IMR-90 (cell line): ENCODE data around the gene GRIK3. TPM values are rescaled to one million over a fixed set of nuclear protein-coding genes. Genes with fewer than 3 reads are reported as not detected.

Experiments
- ATAC-seq: fragments of 200-7000 bp; cut with Tn5 transposase; 2 replicates; pipeline ENCODE4 v1.9.1; 2020; ENCODE audit warnings: low read depth, mild to moderate bottlenecking, moderate library complexity
- BruUV-seq: library from RNA; stranded (reverse); fragments of 400-500 nt; replicated peaks from 2 replicates; lab custom pipeline; 2021; lab: Mats Ljungman, UMichigan
- CTCF ChIA-PET: fragments of 300-600 bp; formaldehyde crosslinking; extraction: SDS; loops from one replicate; lab custom pipeline; 2021; ENCODE audit warnings: antibody characterized with exemption; lab: Yijun Ruan, JAX
- POLR2A ChIA-PET: fragments of 300-600 bp; sonication (Branson Sonifier 250); formaldehyde crosslinking; loops from one replicate; lab custom pipeline; 2022; ENCODE audit warnings: antibody characterized with exemption; ENCODE audit not compliant: unreplicated experiment; lab: Charles Lee
- DNase-seq: peaks from one replicate; pipeline ENCODE4 v3.0.0; 2013
- H2AFZ ChIP-seq: replicated peaks from 2 replicates; pipeline ENCODE3; 2013; ENCODE audit warnings: low read length, mild to moderate bottlenecking; ENCODE audit not compliant: poor library complexity
- H2AK5ac ChIP-seq: 2 replicates; pipeline ENCODE4 v1.6.1; 2013; ENCODE audit warnings: low read depth, low read length, inconsistent platforms
- H2AK9ac ChIP-seq: replicated peaks from 2 replicates; pipeline ENCODE3; 2013; ENCODE audit warnings: mild to moderate bottlenecking, low read depth, low read length, moderate library complexity; ENCODE audit not compliant: poor library complexity
- H2BK120ac ChIP-seq: 2 replicates; pipeline ENCODE4 v1.6.1; 2013; ENCODE audit warnings: low read depth, low read length, inconsistent platforms
- H2BK15ac ChIP-seq: 3 replicates; pipeline ENCODE4 v1.6.1; 2013; ENCODE audit warnings: low read depth, low read length, inconsistent platforms
- H2BK20ac ChIP-seq: 2 replicates; pipeline ENCODE4 v1.6.1; 2013; ENCODE audit warnings: low read depth, mild to moderate bottlenecking, inconsistent platforms, low read length, moderate library complexity
- H2BK5ac ChIP-seq: 2 replicates; pipeline ENCODE4 v1.6.1; 2013; ENCODE audit warnings: mild to moderate bottlenecking, low read depth, low read length, inconsistent platforms; ENCODE audit not compliant: poor library complexity, severe bottlenecking
- H3K14ac ChIP-seq: replicated peaks from 2 replicates; pipeline ENCODE4 v1.6.1; 2013; ENCODE audit warnings: low read depth, low read length, inconsistent platforms
- H3K18ac ChIP-seq: 2 replicates; pipeline ENCODE4 v1.6.1; 2013; ENCODE audit warnings: low read depth, low read length, control low read depth
- H3K23ac ChIP-seq: 2 replicates; pipeline ENCODE4 v1.6.1; 2013; ENCODE audit warnings: low read depth, low read length, inconsistent platforms
- H3K27ac ChIP-seq: 2 replicates; pipeline ENCODE4 v1.5.1; 2013; ENCODE audit warnings: mild to moderate bottlenecking, control low read depth, low read length; ENCODE audit not compliant: insufficient read depth
- H3K27me3 ChIP-seq: 2 replicates; pipeline ENCODE4 v1.6.1; 2013; ENCODE audit warnings: low read length; ENCODE audit not compliant: control insufficient read depth, insufficient read depth
- H3K36me3 ChIP-seq: 2 replicates; pipeline ENCODE4 v1.6.1; 2013; ENCODE audit warnings: low read length, mixed read lengths; ENCODE audit not compliant: control insufficient read depth, insufficient read depth
- H3K4ac ChIP-seq: 2 replicates; pipeline ENCODE4 v1.6.1; 2013; ENCODE audit warnings: low read depth, low read length, inconsistent platforms
- H3K4me1 ChIP-seq: 2 replicates; pipeline ENCODE4 v1.6.1; 2013; ENCODE audit warnings: low read length, mixed read lengths; ENCODE audit not compliant: control insufficient read depth, insufficient read depth
- H3K4me2 ChIP-seq: 2 replicates; pipeline ENCODE4 v1.6.1; 2013; ENCODE audit warnings: low read depth, mild to moderate bottlenecking, control low read depth, low read length, moderate library complexity
- H3K4me3 ChIP-seq: 2 replicates; pipeline ENCODE4 v1.5.1; 2013; ENCODE audit warnings: low read depth, mild to moderate bottlenecking, control low read depth, low read length, moderate library complexity; ENCODE audit not compliant: insufficient read depth
- H3K56ac ChIP-seq: 2 replicates; pipeline ENCODE4 v1.6.1; 2013; ENCODE audit warnings: low read length, inconsistent platforms; ENCODE audit not compliant: insufficient read depth; ENCODE audit errors: extremely low read depth
- H3K79me1 ChIP-seq, 2 experiments: 2 replicates each; pipeline ENCODE4 v1.6.1; 2013; ENCODE audit warnings: low read length in 2 of 2, inconsistent platforms in 1 of 2, low read depth in 1 of 2
- H3K9ac ChIP-seq: 2 replicates; pipeline ENCODE4 v1.6.1; 2013; ENCODE audit warnings: low read depth, low read length, control low read depth
- H3K9me1 ChIP-seq: 2 replicates; pipeline ENCODE4 v1.6.1; 2013; ENCODE audit warnings: low read length, inconsistent platforms; ENCODE audit not compliant: insufficient read depth
- H3K9me3 ChIP-seq: 2 replicates; pipeline ENCODE4 v1.6.1; 2013; ENCODE audit warnings: low read length; ENCODE audit not compliant: control insufficient read depth, insufficient read depth
- H4K20me1 ChIP-seq: 2 replicates; pipeline ENCODE4 v1.6.1; 2013; ENCODE audit warnings: low read length, inconsistent platforms; ENCODE audit not compliant: insufficient read depth
- H4K5ac ChIP-seq: 2 replicates; pipeline ENCODE4 v1.6.1; 2013; ENCODE audit warnings: mild to moderate bottlenecking, low read depth, low read length, control low read depth
- H4K8ac ChIP-seq, 2 experiments: 2 replicates each; pipeline ENCODE4 v1.6.1; 2013; ENCODE audit warnings: low read depth in 2 of 2, low read length in 2 of 2, control low read depth in 1 of 2, inconsistent platforms in 1 of 2
- H4K91ac ChIP-seq: 2 replicates; pipeline ENCODE4 v1.6.1; 2013; ENCODE audit warnings: low read depth, low read length, inconsistent platforms; ENCODE audit not compliant: insufficient read depth
- NFE2L2 ChIP-seq: fragments of 150-350 bp; IDR thresholded peaks from 2 replicates; pipeline ENCODE4 v1.6.1; 2016; ENCODE audit warnings: low read depth, mild to moderate bottlenecking, low read length
- SMC3 ChIP-seq: fragments of 150-350 bp; IDR thresholded peaks from 2 replicates; pipeline ENCODE4 v1.6.1; 2016; ENCODE audit warnings: low read depth, mild to moderate bottlenecking, antibody characterized with exemption, low read length, moderate library complexity
- WGBS, 2 experiments: methylation state at CpG; one replicate each; pipeline versions ENCODE4 v1.1.5 to v1.1.7; 2013; ENCODE audit warnings: missing lambda C conversion rate in 2 of 2; ENCODE audit not compliant: insufficient read length in 1 of 2; ENCODE audit errors: extremely low coverage in 2 of 2; 5-methylcytosine and 5-hydroxymethylcytosine counted together
- dilution Hi-C: fragments of 300-500 bp; cut with HindIII; formaldehyde crosslinking; loops from one replicate; pipeline ENCODE4 v1.14.3; 2018; ENCODE audit warnings: low sequenced_read_pairs; ENCODE audit not compliant: unreplicated experiment
- in situ Hi-C: fragments of 300-500 bp; cut with MboI; formaldehyde crosslinking; loops from 3 replicates; pipeline ENCODE4 v1.14.3; 2019; ENCODE audit warnings: low sequenced_read_pairs, inconsistent platforms, mixed read lengths
- intact Hi-C: fragments of 100-400 bp; cut with micrococcal nuclease; formaldehyde crosslinking; loops from 2 replicates; pipeline ENCODE4 v1.10.0; 2022
- polyA plus RNA-seq, 3 experiments: library from polyadenylated mRNA; depleted of rRNA; stranded (reverse); fragments of >200 nt; gene quantifications; 2 replicates each; pipeline ENCODE4 v1.2.3, GENCODE V29; 2012; ENCODE audit warnings: low replicate concordance in 1 of 3
- total RNA-seq: library from RNA; depleted of rRNA; stranded (reverse); fragments of >200 nt; gene quantifications from 2 replicates; pipeline ENCODE4 v1.2.3, GENCODE V29; 2012

GRIK3 gene
- total and polyA plus RNA-seq, 2 of the 4 experiments (the other 2 are of a cell fraction): not detected

- no peak overlapping the region for H2AK9ac ChIP-seq
- no peak overlapping the region for H3K27ac ChIP-seq
- in situ Hi-C loops: no loop called here
- H3K9me3 ChIP-seq: no peaks in the 10 kb centered on the region
- peaks cover 4% of the 10 kb centered on the region; the same call in 1 of the 2 replicates for H3K27me3 ChIP-seq
- ATAC-seq: no peak
- TF ChIP-seq SMC3 (no peak), NFE2L2 (peak; percentile 10; the same call in 1 of the 2 replicates)
- H3K36me3 ChIP-seq: no peaks in the 10 kb centered on the region
- no peak overlapping the region for H3K9ac ChIP-seq
- no peak overlapping the region for H3K14ac ChIP-seq
- no peak overlapping the region for H3K23ac ChIP-seq
- no peak overlapping the region for H2BK120ac ChIP-seq
- H3K9me1 ChIP-seq: no peaks in the 10 kb centered on the region
- WGBS, 2 experiments: 5% methylated on average over 4 of the region's 12 CpGs; no CpG with 5 or more reads in 1 of the 2 experiments
- no peaks in the 10 kb centered on the region for H4K20me1 ChIP-seq
- H3K4ac ChIP-seq: no peak overlapping the region
- intact Hi-C loops: no loop called here
- H3K79me1 ChIP-seq: no peaks in the 10 kb centered on the region
- DNase-seq: no peak
- no peak overlapping the region for H2BK5ac ChIP-seq
- CTCF ChIA-PET: no interaction called here
- dilution Hi-C loops: no loop called here
- H3K4me3 ChIP-seq: no peak overlapping the region
- no peak overlapping the region for H2AFZ ChIP-seq
- no peak overlapping the region for H4K91ac ChIP-seq
- no peak overlapping the region for H4K5ac ChIP-seq
- H3K56ac ChIP-seq: no peak overlapping the region
- POLR2A ChIA-PET: no interaction called here
- no peak overlapping the region for H2AK5ac ChIP-seq
- H4K8ac ChIP-seq: no peak overlapping the region
- no peak overlapping the region for H2BK15ac ChIP-seq
- H3K18ac ChIP-seq: no peak overlapping the region
- no peaks in the 10 kb centered on the region for H3K4me1 ChIP-seq
- no TSS peak for BruUV-seq
- no peak overlapping the region for H3K4me2 ChIP-seq
- H2BK20ac ChIP-seq: no peak overlapping the region
These were observed 209.9 kb downstream of the GRIK3 start for GRCh38 chr1:36824390-36824861.
